CD4-positive, alpha-beta T cell treated with Interleukin-15 for 4 hours (primary cell): ENCODE data around the gene SMAD6.
"Not testable (repeated sequence)": the region's sequence is repeated elsewhere in the genome, so short reads cannot be mapped to it uniquely, and the experiment has no call there.

Experiments
- DNase-seq: peaks from one replicate; pipeline ENCODE4 v3.0.0-alpha.2; 2020; ENCODE audit warnings: low spot score

Gene SMAD6

DNA sequence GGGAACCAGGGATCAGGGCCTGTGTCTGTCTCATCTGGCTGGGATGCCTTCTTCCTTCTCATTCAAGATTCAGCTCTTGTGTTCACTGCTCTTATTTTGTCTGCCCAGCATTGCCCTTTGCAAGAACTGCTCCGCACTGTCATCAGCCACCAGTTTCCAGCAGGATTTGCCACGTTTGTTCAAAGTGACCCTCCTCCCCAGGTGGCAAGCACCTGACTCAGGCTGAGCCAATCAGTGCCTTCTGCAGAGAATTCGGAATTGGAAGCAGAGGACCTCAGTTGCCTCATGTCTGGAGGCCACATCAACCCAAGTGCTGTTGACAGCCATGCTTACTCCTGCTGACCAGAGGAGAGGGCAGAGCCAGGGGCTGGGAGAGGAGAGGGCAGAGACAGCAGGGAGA, 124.5 kb downstream of the SMAD6 start:
- no peak for DNase-seq

DNA sequence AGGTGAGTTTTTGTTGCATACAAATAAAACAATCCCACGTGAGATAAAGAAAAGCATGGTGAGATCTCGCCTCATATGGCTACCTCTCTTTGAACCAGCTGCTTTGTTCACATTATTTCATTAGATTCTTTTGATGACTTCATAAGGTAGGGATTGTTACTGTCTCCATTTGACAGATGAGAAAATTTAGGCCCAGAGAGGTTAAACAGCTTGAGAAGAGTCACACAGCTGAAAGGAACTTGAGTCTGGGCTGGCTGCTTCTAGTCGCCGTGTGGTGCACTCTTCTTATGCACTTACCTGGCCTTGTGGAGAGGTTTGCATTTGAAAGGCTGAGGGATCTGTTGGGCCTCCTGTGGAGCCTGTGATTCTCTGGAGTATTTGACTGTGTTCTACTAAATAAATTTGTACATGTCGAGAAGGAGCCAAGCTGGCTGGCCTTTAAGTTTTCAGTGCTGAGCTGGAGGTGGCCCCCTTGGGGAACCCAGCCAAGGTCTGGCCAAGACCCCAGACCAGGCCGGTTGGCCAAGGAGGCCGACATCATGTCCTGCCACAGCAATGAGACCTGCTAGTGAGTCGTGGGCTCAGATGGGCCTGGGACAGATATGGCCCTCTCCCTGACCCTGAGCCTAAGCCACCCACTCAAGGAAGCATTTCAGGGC, 125.1 kb downstream of the SMAD6 start:
- no peak for DNase-seq

DNA sequence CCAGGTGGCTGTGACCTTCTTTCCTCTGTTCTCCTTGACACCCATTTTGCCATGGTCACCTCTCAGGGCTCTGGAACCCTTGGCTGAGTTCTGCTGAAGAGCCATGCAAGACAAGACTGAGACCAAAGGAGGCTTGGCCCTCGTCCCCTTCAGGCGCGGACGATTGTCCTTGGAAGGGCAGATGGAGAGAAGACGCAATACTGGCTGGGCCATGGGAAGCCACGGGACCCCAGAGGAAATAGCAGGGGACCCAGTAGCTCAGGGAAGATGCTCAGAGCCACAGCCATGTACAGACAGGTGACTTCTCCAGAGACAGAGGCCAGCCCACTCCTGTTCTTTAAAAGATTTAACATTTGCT, 125.6 kb downstream of the SMAD6 start:
- DNase-seq, result no peak

DNA sequence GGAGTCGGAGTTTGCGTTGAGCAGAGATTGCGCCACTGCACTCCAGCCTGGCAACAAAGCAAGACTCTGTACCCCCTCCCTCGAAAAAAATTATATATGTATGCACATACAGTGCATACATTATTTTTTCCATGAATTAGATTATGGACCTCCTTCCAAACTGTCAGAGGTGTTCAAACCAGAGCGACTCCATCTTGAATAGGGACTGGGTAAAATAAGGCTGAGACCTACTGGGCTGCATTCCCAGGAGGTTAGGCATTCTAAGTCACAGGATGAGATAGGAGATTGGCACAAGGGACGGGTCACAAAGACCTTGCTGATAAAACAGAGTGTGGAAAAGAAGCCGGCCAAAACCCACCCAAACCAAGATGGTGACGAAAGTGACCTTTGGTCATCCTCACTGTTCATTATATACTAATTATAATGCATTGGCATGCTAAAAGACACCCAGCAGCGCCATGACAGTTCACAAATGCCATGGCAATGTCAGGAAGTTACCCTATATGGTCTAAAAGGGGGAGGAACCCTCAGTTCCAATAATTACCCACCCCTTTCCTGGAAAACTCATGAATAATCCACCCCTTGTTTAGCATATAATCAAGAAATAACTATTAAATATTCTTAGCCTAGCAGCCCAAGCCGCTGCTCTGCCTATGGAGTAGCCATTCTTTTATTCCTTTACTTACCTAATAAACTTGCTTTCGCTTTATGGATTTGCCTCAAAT, 126.9 kb downstream of the SMAD6 start:
- DNase-seq, result not testable (repeated sequence)

DNA sequence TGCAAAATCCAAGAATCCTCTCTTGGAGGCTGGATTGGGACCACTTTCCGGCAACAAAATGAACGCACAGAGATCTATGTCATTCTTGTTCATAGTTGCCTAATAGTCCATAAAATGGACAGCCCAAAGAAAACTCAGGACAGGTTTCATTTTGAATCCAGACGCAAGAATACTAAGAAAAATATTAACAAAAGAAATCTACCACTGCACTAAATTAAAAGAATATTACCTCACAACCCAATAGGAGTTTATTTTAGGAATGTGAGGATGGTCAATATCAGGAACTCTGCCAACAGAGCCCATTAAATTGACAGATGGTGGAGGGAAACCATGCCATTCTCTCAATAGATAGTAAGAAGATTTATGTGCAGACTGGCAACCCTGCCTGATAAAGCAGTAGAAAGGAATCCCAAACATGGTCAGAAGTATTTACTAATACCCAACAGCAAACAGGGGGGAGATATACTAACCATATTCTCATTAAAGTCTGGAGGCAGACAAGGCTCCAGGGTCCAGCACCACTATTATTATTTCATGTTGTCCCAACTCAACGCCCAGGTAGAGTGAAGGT, 127.6 kb downstream of the SMAD6 start:
- DNase-seq, result no peak

DNA sequence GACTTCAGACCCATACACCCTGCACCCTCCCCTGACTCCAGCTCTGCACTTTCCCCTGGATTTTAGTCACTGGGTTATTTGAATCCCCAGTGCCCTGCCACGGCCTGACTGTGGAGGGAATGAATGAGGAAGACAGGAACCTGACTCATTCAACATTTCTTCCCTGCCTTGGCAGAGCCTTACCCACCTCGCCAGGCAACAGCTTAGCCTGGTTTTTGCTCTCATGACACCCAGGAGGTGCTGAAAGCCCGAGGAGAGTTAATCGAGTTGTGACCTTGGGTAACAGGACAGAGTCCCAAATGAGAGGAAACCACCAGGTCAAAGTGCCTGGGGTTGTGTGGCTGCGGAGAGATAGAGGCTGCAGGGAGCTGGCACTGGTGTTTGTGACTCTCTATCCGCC, 128.3 kb downstream of the SMAD6 start:
- no peak for DNase-seq

DNA sequence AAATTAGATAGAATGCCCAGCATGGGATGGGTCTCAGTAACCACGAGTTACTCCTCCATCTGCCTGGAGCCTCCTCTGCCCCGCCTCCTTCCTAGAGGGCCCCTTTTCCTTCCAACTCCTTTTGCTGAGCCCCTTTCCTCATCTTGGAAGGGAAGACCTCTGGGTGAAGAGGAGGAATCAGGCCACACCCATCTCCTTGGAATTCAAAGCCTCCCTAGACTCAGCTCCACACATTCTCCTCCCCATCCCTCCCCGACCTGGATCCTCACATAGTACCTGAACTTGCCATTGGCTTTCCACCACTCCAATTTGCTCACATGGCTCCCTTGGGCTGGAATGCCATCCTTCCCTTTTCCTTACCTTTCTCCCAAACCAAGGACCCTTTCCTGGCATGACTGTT, 128.8 kb downstream of the SMAD6 start:
- no peak for DNase-seq

DNA sequence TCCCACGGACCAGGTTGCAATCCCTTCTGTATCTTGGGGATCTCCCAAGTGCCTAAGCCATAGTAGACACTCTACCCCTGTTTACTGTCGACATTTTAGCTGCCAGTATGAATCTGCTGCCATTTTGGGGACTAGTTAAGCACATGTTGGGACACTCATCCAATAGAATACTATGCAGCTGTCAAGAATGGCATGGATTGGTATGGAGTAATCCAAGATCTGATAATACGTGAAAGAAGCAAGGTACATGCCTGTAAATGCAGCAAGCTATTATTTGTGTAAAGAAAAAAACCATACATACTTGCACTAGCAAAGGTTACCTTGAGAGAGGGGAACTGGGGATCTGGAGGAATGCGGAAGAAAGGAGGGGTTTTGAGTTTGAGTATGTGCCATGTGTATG, 129.3 kb downstream of the SMAD6 start:
- DNase-seq, result no peak

DNA sequence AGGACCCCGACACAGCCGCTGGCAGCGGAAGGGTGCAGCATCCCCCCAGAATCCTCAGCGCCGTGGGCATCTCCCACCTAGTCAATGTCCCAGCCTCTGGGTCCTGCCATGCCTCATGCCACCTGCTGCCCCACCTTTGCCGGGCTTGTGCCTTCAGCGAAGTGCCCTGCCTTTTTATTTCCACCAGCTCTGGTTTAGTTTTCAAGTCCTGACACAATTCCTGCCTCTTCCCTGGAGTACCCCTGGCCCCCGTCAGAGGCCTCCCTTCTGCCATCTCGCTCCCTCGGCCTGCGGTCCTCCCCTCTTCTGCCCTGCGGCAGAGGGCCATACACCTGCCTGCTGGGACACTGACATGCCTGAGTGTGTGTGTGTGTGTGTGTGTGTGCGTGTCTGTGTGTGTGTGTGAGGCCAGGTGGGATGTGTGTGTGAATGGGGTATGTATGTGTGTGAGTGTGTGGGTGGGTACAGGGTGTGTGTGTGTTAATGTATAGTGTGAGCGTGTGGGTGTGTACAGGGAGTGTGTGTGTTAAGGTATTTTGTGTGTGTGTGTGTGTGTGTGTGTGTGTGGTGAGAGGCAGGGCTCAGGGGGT, 129.9 kb downstream of the SMAD6 start:
- no peak for DNase-seq
